GM23248 (cell line): ENCODE data around the gene SLC43A1. TPM values are rescaled to one million over a fixed set of nuclear protein-coding genes. Genes with fewer than 3 reads are reported as not detected.

Source experiments
- DNase-seq: peaks from one replicate; pipeline ENCODE4 v3.0.0-alpha.2; 2015
- H2AFZ ChIP-seq: fragments of 200-600 bp; sonication (generic); 2 replicates; pipeline ENCODE4 v1.6.1; 2016; ENCODE audit warnings: antibody characterized with exemption
- H3F3A ChIP-seq: fragments of 200-600 bp; sonication (generic); 2 replicates; pipeline ENCODE4 v1.6.1; 2016; ENCODE audit warnings: mild to moderate bottlenecking, antibody characterized with exemption, mixed run types; ENCODE audit not compliant: insufficient read depth
- H3K27ac ChIP-seq: fragments of 200-600 bp; sonication (generic); 2 replicates; pipeline ENCODE4 v1.5.1; 2016; ENCODE audit warnings: mild to moderate bottlenecking
- H3K27me3 ChIP-seq: fragments of 200-600 bp; sonication (generic); replicated peaks from 2 replicates; pipeline ENCODE4 v1.6.1; 2016; ENCODE audit warnings: mild to moderate bottlenecking; ENCODE audit not compliant: insufficient read depth
- H3K36me3 ChIP-seq: fragments of 200-600 bp; sonication (generic); 2 replicates; pipeline ENCODE4 v1.6.1; 2016; ENCODE audit warnings: low read depth, mild to moderate bottlenecking
- H3K4me1 ChIP-seq: fragments of 200-600 bp; sonication (generic); 2 replicates; pipeline ENCODE4 v1.6.1; 2016; ENCODE audit warnings: mild to moderate bottlenecking; ENCODE audit not compliant: insufficient read depth
- H3K4me2 ChIP-seq: fragments of 200-600 bp; sonication (generic); one replicate; pipeline ENCODE4 v1.6.1; 2016; ENCODE audit warnings: mild to moderate bottlenecking; ENCODE audit not compliant: unreplicated experiment
- H3K4me3 ChIP-seq: fragments of 200-600 bp; sonication (generic); 2 replicates; pipeline ENCODE4 v1.5.1; 2016; ENCODE audit warnings: mild to moderate bottlenecking
- H3K79me2 ChIP-seq: fragments of 200-600 bp; sonication (generic); 2 replicates; pipeline ENCODE4 v1.6.1; 2016; ENCODE audit warnings: mild to moderate bottlenecking; ENCODE audit not compliant: insufficient read depth
- H3K9ac ChIP-seq: fragments of 200-600 bp; sonication (generic); 2 replicates; pipeline ENCODE4 v1.6.1; 2016; ENCODE audit warnings: mild to moderate bottlenecking
- H3K9me2 ChIP-seq: fragments of 200-600 bp; sonication (generic); 2 replicates; pipeline ENCODE4 v1.6.1; 2016; ENCODE audit warnings: mixed run types, mild to moderate bottlenecking, moderate library complexity; ENCODE audit not compliant: insufficient read depth
- H3K9me3 ChIP-seq: fragments of 200-600 bp; sonication (generic); one replicate; pipeline ENCODE4 v1.6.1; 2017; ENCODE audit warnings: low read depth
- H4K20me1 ChIP-seq: fragments of 200-600 bp; sonication (generic); 2 replicates; pipeline ENCODE4 v1.6.0; 2016; ENCODE audit not compliant: insufficient read depth
- EZH2 ChIP-seq: fragments of 200-600 bp; sonication (generic); IDR thresholded peaks from 2 replicates; pipeline ENCODE4 v1.6.1; 2018; ENCODE audit warnings: antibody characterized with exemption, mild to moderate bottlenecking; ENCODE audit not compliant: insufficient read depth, poor library complexity, severe bottlenecking
- EZH2phosphoT487 ChIP-seq: fragments of 200-600 bp; sonication (generic); IDR thresholded peaks from 2 replicates; pipeline ENCODE4 v1.6.1; 2018; ENCODE audit warnings: antibody characterized with exemption, moderate library complexity, mild to moderate bottlenecking, low read depth; ENCODE audit not compliant: insufficient read depth
- WGBS, 2 experiments: methylation state at CpG; one replicate each; pipeline ENCODE4 v1.1.6; 2015 to 2017; ENCODE audit warnings: low lambda C conversion rate in 2 of 2, low coverage in 1 of 2; ENCODE audit errors: missing lambda C conversion rate in 2 of 2; 5-methylcytosine and 5-hydroxymethylcytosine counted together
- in situ Hi-C: fragments of 300-500 bp; cut with MboI; formaldehyde crosslinking; loops from 2 replicates; pipeline ENCODE4 v1.15.0; 2020
- polyA plus RNA-seq: library from polyadenylated mRNA; unstranded; fragments of >200 nt; fragmentation: Nextera tagmentation; extraction: Ambion mirVana; gene quantifications from 2 replicates; pipeline ENCODE4 v1.2.1, GENCODE V29; 2016
- total RNA-seq: library from RNA; depleted of rRNA; stranded (reverse); fragments of >200 nt; shearing (Covaris generic); gene quantifications from 2 replicates; pipeline ENCODE4 v1.2.3, GENCODE V29; 2014

SLC43A1 gene
- total and polyA plus RNA-seq, 2 experiments from 2014 or later = 7.1 to 9.3 TPM

GRCh38 chr11:57512646-57513451, 2.7 kb downstream of the SLC43A1 start:
- H3K9me3 ChIP-seq = no peaks in the 10 kb centered on the region
- TF ChIP-seq EZH2phosphoT487 = no peak
- TF ChIP-seq EZH2 = no peak
- H3K4me2 ChIP-seq = no peak overlapping the region
- in situ Hi-C loops = no loop called here
- no peaks in the 10 kb centered on the region for H3K79me2 ChIP-seq
- H2AFZ ChIP-seq = no peak overlapping the region
- H3F3A ChIP-seq = no peaks in the 10 kb centered on the region
- 73 to 74% methylated on average over 12 of the region's 12 CpGs for WGBS, 2 experiments
- peak; percentile 9 for DNase-seq
- no peaks in the 10 kb centered on the region for H4K20me1 ChIP-seq
- no peak overlapping the region for H3K27ac ChIP-seq
- peaks cover 4% of the 10 kb centered on the region; the same call in 1 of the 2 replicates for H3K4me1 ChIP-seq
- H3K4me3 ChIP-seq = no peak overlapping the region
- no peaks in the 10 kb centered on the region for H3K9me2 ChIP-seq
- no peaks in the 10 kb centered on the region for H3K27me3 ChIP-seq
- H3K36me3 ChIP-seq = no peaks in the 10 kb centered on the region
- no peak overlapping the region for H3K9ac ChIP-seq

- Histone ChIP-seq H3K27ac (no peak overlapping the region), H3K4me1 (peaks cover 4% of the 10 kb centered on the region; the same call in 1 of the 2 replicates), H3K36me3 (no peaks in the 10 kb centered on the region), H3K4me3 (no peak overlapping the region), H3F3A (no peaks in the 10 kb centered on the region), H4K20me1 (no peaks in the 10 kb centered on the region), H3K79me2 (no peaks in the 10 kb centered on the region), H2AFZ (no peak overlapping the region), H3K27me3 (no peaks in the 10 kb centered on the region), H3K9ac (no peak overlapping the region), H3K9me2 (no peaks in the 10 kb centered on the region), H3K9me3 (no peaks in the 10 kb centered on the region), H3K4me2 (no peak overlapping the region)
- TF ChIP-seq EZH2 (no peak), EZH2phosphoT487 (no peak)
- in situ Hi-C loops = no loop called here
- no peak for DNase-seq
- WGBS, 2 experiments = 95 to 98% methylated on average over 6 of the region's 6 CpGs
Observed at GRCh38 chr11:57511741-57512430, 3.6 kb downstream of the SLC43A1 start.

- Histone ChIP-seq H3F3A (no peaks in the 10 kb centered on the region), H3K36me3 (no peaks in the 10 kb centered on the region), H3K9me3 (no peaks in the 10 kb centered on the region), H3K79me2 (no peaks in the 10 kb centered on the region), H3K27me3 (no peaks in the 10 kb centered on the region), H3K4me2 (no peak overlapping the region), H3K9me2 (no peaks in the 10 kb centered on the region), H3K4me1 (no peaks in the 10 kb centered on the region), H4K20me1 (no peaks in the 10 kb centered on the region), H3K9ac (no peak overlapping the region), H3K27ac (no peak overlapping the region), H2AFZ (no peak overlapping the region), H3K4me3 (no peak overlapping the region)
- no peak for DNase-seq
- no peak for TF ChIP-seq EZH2phosphoT487
- TF ChIP-seq EZH2 = no peak
- in situ Hi-C loops = no loop called here
- 78 to 82% methylated on average over 7 of the region's 7 CpGs for WGBS, 2 experiments
Observed at GRCh38 chr11:57508341-57509170, 6.9 kb downstream of the SLC43A1 start.

GRCh38 chr11:57506522-57506921, 9.0 kb downstream of the SLC43A1 start:
- in situ Hi-C loops = no loop called here
- TF ChIP-seq EZH2phosphoT487 (no peak), EZH2 (no peak)
- Histone ChIP-seq H3K4me1 (no peaks in the 10 kb centered on the region), H3K27ac (no peak overlapping the region), H3K9me3 (no peaks in the 10 kb centered on the region), H3K9me2 (no peaks in the 10 kb centered on the region), H4K20me1 (no peaks in the 10 kb centered on the region), H3F3A (no peaks in the 10 kb centered on the region), H3K27me3 (no peaks in the 10 kb centered on the region), H3K79me2 (no peaks in the 10 kb centered on the region), H3K9ac (no peak overlapping the region), H3K36me3 (no peaks in the 10 kb centered on the region), H3K4me3 (no peak overlapping the region), H2AFZ (no peak overlapping the region), H3K4me2 (no peak overlapping the region)
- 100% methylated on average over 1 of the region's 1 CpG for WGBS, 2 experiments
- no peak for DNase-seq
